Measurements from ENCODE around the gene WWOX. TPM values are rescaled to one million over a fixed set of nuclear protein-coding genes. Genes with fewer than 3 reads are reported as not detected.

Gene WWOX
- total and polyA plus RNA-seq, 2 donors (not counting 3 experiments of a cell fraction or from before 2014, with no cell fraction given), result 6.2 to 12.5 TPM

DNA sequence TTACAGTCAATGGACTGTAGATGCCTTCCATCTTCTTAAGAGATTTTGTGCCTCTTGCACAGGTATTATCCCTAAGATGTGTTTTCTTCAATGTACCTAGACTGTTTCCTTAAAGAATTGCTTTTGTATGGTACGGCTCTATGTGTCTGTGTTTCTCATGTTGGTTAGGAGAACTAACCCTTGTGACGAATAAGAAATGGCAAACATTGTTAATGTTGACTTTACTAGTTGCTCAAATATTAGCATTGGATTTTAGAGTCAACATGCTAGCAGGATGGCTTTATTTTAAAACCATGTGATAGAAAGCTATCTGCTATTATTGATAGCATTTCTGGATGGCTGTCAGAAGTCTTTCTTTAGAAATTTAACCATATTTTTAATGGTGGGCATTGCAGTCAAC, 34.5 kb downstream of the WWOX start:
- ChIA-PET CTCF (no interaction called here), POLR2A (no interaction called here)
- Histone ChIP-seq H4K20me1 (replicated peaks; ENCODE audit: control insufficient read depth, extremely low read depth, insufficient read depth, low read length) (no peaks in the 10 kb centered on the region), H3K79me2 (ENCODE audit: control insufficient read depth, insufficient read depth, low read length) (no peaks in the 10 kb centered on the region), H2AFZ (ENCODE audit: low read depth, low read length) (no peak overlapping the region), H3K4me3 (replicated peaks in 1 of 3; ENCODE audit: insufficient read depth in 1 of 3, low read depth in 1 of 3, low read length in 3 of 3) (no peak overlapping the region), H3K27ac (ENCODE audit: insufficient read depth, low read depth, low read length) (no peak overlapping the region), H3K4me1 (ENCODE audit: control insufficient read depth, extremely low read depth, insufficient read depth, low read length) (no peaks in the 10 kb centered on the region), H3K9me3 (replicated peaks; ENCODE audit: control insufficient read depth, insufficient read depth, low read length) (no peaks in the 10 kb centered on the region), H3K36me3 (ENCODE audit: control insufficient read depth in 2 of 2, extremely low read depth in 1 of 2, insufficient read depth in 2 of 2, low read length in 2 of 2) (no peaks in the 10 kb centered on the region), H3K4me2 (ENCODE audit: insufficient read depth, low read length) (no peak overlapping the region), H3K9ac (replicated peaks; ENCODE audit: extremely low read depth, insufficient read depth, low read length) (no peak overlapping the region), H3K9me1 (replicated peaks; ENCODE audit: control insufficient read depth, extremely low read depth, insufficient read depth, low read length) (no peaks in the 10 kb centered on the region), H3K27me3 (ENCODE audit: control insufficient read depth in 2 of 2, insufficient read depth in 2 of 2, low read length in 2 of 2) (no peaks in the 10 kb centered on the region)
- BruUV-seq (replicated peaks), result no TSS peak
- intact Hi-C loops (cut with micrococcal nuclease) (no loop called here), dilution Hi-C loops (cut with MboI; ENCODE audit: extremely low pct_ligation_motif_present, low sequenced_read_pairs) (no loop called here)
- FAIRE-seq (no peak), DNase-seq (ENCODE audit: low read depth, low spot score) (no peak)
- no peak for TF ChIP-seq FOS (IDR thresholded peaks at IDR 0.05; ENCODE audit: borderline replicate concordance, insufficient read depth, low read length)
- no peak for TF ChIP-seq MYC (IDR thresholded peaks at IDR 0.05; ENCODE audit: low read depth, low read length)

DNA sequence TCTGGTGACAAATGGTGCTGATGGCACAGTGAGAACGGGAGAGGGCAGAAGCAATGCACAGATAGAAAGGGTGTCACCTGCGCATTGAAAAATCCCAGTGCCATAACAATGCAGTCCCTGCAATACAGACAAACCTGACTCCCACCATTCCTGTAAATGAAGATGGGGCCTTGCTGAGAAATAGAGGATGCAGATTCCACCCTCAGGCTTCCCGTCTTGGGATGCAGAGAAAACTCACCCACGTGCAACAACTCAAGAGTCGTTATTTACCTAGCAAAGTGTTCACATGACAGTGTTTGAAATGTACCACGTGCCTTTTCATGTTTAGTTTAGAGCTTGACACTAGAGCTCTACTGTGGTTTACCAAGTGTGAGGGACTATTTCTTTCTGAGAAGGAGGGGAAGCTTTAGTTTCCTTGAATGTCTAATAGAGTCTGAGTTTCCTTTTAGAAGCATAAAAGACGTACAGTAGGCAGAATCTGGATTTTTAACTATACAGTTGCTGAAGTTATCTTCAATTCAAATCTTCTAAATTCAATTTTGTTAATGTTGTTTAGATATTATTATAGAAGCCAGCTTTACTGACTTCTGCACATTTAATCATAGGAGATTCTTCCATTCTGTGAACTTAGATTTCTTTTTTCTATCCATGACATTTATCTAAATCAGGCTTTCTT, 35.6 kb downstream of the WWOX start:
- Histone ChIP-seq H3K27ac (ENCODE audit: insufficient read depth, low read depth, low read length) (no peak overlapping the region), H3K79me2 (ENCODE audit: control insufficient read depth, insufficient read depth, low read length) (no peaks in the 10 kb centered on the region), H3K9ac (replicated peaks; ENCODE audit: extremely low read depth, insufficient read depth, low read length) (no peak overlapping the region), H3K36me3 (ENCODE audit: control insufficient read depth in 2 of 2, extremely low read depth in 1 of 2, insufficient read depth in 2 of 2, low read length in 2 of 2) (no peaks in the 10 kb centered on the region), H3K4me1 (ENCODE audit: control insufficient read depth, extremely low read depth, insufficient read depth, low read length) (no peaks in the 10 kb centered on the region), H3K4me3 (replicated peaks in 1 of 3; ENCODE audit: insufficient read depth in 1 of 3, low read depth in 1 of 3, low read length in 3 of 3) (no peak overlapping the region), H3K27me3 (ENCODE audit: control insufficient read depth in 2 of 2, insufficient read depth in 2 of 2, low read length in 2 of 2) (no peaks in the 10 kb centered on the region), H3K9me1 (replicated peaks; ENCODE audit: control insufficient read depth, extremely low read depth, insufficient read depth, low read length) (no peaks in the 10 kb centered on the region), H3K4me2 (ENCODE audit: insufficient read depth, low read length) (no peak overlapping the region), H3K9me3 (replicated peaks; ENCODE audit: control insufficient read depth, insufficient read depth, low read length) (no peaks in the 10 kb centered on the region), H2AFZ (ENCODE audit: low read depth, low read length) (no peak overlapping the region), H4K20me1 (replicated peaks; ENCODE audit: control insufficient read depth, extremely low read depth, insufficient read depth, low read length) (no peaks in the 10 kb centered on the region)
- dilution Hi-C loops (cut with MboI; ENCODE audit: extremely low pct_ligation_motif_present, low sequenced_read_pairs), result no loop called here
- ChIA-PET CTCF (no interaction called here), POLR2A (no interaction called here)
- intact Hi-C loops (cut with micrococcal nuclease), result no loop called here
- BruUV-seq (replicated peaks), result no TSS peak
- TF ChIP-seq MYC (IDR thresholded peaks at IDR 0.05; ENCODE audit: low read depth, low read length) (no peak), GATA2 (IDR thresholded peaks at IDR 0.05; ENCODE audit: insufficient read depth, insufficient read length, low read depth, low read length) (no peak), FOS (IDR thresholded peaks at IDR 0.05; ENCODE audit: borderline replicate concordance, insufficient read depth, low read length) (no peak), POLR2AphosphoS5 (IDR thresholded peaks at IDR 0.05; ENCODE audit: insufficient read depth, low read depth, low read length) (no peak), JUN (IDR thresholded peaks at IDR 0.05; ENCODE audit: borderline replicate concordance, insufficient read depth, insufficient read length, low read depth) (no peak), POLR2A (IDR thresholded peaks at IDR 0.05; ENCODE audit: low read depth, low read length) (no peak), EZH2 (IDR thresholded peaks at IDR 0.05; ENCODE audit: borderline replicate concordance, low read depth, low read length, severe bottlenecking) (no peak)
- TF ChIP-seq, protein P1, sequence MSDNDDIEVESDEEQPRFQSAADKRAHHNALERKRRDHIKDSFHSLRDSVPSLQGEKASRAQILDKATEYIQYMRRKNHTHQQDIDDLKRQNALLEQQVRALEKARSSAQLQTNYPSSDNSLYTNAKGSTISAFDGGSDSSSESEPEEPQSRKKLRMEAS (IDR thresholded peaks at IDR 0.05; ENCODE audit: insufficient read depth, insufficient read length), result no peak
- TF ChIP-seq, protein P2, sequence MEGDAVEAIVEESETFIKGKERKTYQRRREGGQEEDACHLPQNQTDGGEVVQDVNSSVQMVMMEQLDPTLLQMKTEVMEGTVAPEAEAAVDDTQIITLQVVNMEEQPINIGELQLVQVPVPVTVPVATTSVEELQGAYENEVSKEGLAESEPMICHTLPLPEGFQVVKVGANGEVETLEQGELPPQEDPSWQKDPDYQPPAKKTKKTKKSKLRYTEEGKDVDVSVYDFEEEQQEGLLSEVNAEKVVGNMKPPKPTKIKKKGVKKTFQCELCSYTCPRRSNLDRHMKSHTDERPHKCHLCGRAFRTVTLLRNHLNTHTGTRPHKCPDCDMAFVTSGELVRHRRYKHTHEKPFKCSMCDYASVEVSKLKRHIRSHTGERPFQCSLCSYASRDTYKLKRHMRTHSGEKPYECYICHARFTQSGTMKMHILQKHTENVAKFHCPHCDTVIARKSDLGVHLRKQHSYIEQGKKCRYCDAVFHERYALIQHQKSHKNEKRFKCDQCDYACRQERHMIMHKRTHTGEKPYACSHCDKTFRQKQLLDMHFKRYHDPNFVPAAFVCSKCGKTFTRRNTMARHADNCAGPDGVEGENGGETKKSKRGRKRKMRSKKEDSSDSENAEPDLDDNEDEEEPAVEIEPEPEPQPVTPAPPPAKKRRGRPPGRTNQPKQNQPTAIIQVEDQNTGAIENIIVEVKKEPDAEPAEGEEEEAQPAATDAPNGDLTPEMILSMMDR (IDR thresholded peaks at IDR 0.05; ENCODE audit: extremely low read depth in 1 of 2, insufficient read depth in 1 of 2, low read depth in 1 of 2, low read length in 2 of 2), result no peak
- FAIRE-seq, result no peak
- DNase-seq (ENCODE audit: low read depth, low spot score), result no peak
